ENCODE results near the gene SP3. TPM values are rescaled to one million over a fixed set of nuclear protein-coding genes. Genes with fewer than 3 reads are reported as not detected.
A peak's percentile ranks its signal among the peaks of the same experiment; 100 is the strongest.

Gene SP3
- total and polyA plus RNA-seq, 9 of the 15 experiments (the other 6 are each of a cell fraction or from before 2014, with no cell fraction given): 12.0 to 106 (median 74.9) TPM

DNA sequence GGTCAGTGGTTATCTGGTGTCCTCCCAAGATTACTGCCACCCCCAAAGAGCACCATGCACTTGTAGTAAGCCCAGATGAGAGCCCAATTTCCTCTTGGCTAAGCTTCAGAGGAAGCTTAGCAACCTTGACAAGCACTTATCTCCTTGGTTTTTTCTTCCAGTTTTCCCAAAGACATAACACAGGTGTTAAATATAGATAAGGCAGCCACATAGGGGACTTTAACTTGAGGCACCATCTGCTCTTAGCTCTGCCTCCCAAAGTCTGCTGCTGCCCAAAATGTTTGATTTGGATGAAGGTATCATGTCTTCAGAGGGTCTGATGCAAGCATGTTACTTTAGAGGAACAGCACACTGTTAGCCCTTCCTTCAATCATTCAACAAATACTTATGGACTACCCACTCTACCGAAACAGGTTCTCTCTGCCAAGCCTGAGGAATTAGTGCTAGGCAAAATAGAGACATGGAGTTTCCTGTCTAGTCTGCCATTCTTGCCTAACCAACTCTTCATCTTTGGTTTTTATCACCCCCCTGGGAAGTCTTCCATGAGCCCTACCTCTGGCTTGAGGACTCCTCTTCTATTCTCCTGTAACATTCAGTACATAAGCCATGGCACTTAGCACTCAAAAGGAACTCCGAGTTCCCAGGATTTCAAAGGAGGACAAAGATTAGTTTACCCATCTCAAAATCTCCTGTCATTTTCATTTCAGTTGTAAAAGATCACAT is 73.7 kb downstream of the SP3 start (continued):
- TF ChIP-seq ZNF280A (IDR thresholded peaks at IDR 0.05; ENCODE audit: low read depth, partially characterized antibody) (no peak), ZNF695 (CRISPR knock-in tag; IDR thresholded peaks at IDR 0.05) (no peak), ZNF217 (CRISPR knock-in tag; IDR thresholded peaks at IDR 0.05) (no peak), BACH1 (tag; IDR thresholded peaks at IDR 0.05) (no peak), VEZF1 (CRISPR knock-in tag; IDR thresholded peaks at IDR 0.05) (0 out of 2 replicates have a peak, but pooled peaks have one; percentile 23), BRCA1 (IDR thresholded peaks at IDR 0.05) (no peak), BRCA1 (CRISPR knock-in tag; IDR thresholded peaks at IDR 0.05) (no peak), TRIM25 (IDR thresholded peaks at IDR 0.05; ENCODE audit: borderline replicate concordance) (no peak), ZNF79 (CRISPR knock-in tag; IDR thresholded peaks at IDR 0.05; ENCODE audit: low read depth) (no peak), OTX1 (CRISPR knock-in tag; IDR thresholded peaks at IDR 0.05) (no peak), ETV6 (IDR thresholded peaks at IDR 0.05; ENCODE audit: borderline replicate concordance in 1 of 2, low read depth in 2 of 2, low read length in 1 of 2) (no peak), ETV6 (CRISPR knock-in tag; IDR thresholded peaks at IDR 0.05; ENCODE audit: borderline replicate concordance) (no peak), HIVEP1 (CRISPR knock-in tag; IDR thresholded peaks at IDR 0.05) (no peak), YY1 (IDR thresholded peaks at IDR 0.05; ENCODE audit: borderline replicate concordance in 1 of 3, control insufficient read depth in 1 of 3, extremely low read depth in 1 of 3, insufficient read depth in 3 of 3, insufficient read length in 1 of 3, insufficient replicate concordance in 2 of 3, low read depth in 1 of 3, low read length in 2 of 3) (no peak), SP2 (IDR thresholded peaks at IDR 0.05; ENCODE audit: extremely low read depth, low read depth, low read length, poor library complexity, severe bottlenecking) (no peak), ZBTB17 (CRISPR knock-in tag; IDR thresholded peaks at IDR 0.05) (no peak), THRAP3 (IDR thresholded peaks at IDR 0.05; ENCODE audit: borderline replicate concordance) (no peak), FOXJ2 (tag; IDR thresholded peaks at IDR 0.05) (no peak), MAFF (IDR thresholded peaks at IDR 0.05; ENCODE audit: low read length) (no peak)
- TF ChIP-seq, protein P1, sequence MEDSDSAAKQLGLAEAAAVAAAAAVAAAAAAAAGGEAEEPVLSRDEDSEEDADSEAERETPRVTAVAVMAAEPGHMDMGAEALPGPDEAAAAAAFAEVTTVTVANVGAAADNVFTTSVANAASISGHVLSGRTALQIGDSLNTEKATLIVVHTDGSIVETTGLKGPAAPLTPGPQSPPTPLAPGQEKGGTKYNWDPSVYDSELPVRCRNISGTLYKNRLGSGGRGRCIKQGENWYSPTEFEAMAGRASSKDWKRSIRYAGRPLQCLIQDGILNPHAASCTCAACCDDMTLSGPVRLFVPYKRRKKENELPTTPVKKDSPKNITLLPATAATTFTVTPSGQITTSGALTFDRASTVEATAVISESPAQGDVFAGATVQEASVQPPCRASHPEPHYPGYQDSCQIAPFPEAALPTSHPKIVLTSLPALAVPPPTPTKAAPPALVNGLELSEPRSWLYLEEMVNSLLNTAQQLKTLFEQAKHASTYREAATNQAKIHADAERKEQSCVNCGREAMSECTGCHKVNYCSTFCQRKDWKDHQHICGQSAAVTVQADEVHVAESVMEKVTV (CRISPR knock-in tag; IDR thresholded peaks at IDR 0.05): no peak

Data from K562 (cell line).